Brain pericyte (primary cell): Measurements from ENCODE around the gene ENHO.

Experiments used
- DNase-seq: peaks from one replicate; pipeline ENCODE4 v3.0.0-alpha.2; 2012; ENCODE audit warnings: low read depth, low spot score

Gene ENHO

DNA sequence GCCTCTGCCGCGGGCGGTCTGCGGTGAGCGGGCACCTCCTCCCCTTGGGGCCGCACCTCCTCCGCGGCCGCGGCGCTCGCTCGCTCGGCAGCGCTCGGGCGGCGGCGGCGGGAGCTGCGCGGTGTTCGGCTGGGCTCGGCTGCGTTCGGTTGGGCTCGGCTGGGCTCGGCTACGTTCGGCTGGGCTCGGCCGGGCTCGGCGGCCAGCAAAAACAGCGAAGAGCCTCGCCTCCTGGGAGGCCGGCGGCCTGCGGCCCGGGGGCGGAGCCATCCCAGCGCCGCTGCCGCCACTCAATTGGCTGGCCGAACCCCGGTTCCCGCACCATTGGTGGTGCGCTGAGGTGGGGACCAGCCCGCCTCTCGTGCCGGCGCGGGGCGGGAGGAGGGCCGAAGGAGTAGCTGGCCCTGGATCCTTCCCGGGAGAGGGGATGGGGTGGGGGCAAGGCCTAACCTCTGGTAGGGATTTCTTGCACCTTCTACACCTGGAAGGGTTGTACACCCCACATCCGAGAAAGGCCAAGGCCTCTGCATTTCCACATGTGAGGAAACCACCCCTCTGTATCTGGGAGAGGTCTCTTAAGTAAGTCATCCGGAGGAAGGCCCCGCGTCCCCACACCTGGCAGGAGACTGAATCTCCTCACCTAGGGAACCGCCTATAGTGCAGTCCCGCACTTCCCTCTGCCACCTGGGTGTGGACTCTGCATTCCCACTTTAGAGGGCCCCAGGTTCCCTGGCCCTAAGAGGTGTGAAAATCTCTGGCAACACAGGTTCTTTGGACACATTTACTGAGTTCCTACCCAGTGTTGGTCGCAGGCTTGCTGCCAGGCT lies at the start of gene ENHO:
TSS of gene ENHO (minus strand) at position 20 of the 827 bp plus-strand sequence. CDS start 1,295 bp downstream, outside the sequence.
- DNase-seq, result peak; percentile 41

DNA sequence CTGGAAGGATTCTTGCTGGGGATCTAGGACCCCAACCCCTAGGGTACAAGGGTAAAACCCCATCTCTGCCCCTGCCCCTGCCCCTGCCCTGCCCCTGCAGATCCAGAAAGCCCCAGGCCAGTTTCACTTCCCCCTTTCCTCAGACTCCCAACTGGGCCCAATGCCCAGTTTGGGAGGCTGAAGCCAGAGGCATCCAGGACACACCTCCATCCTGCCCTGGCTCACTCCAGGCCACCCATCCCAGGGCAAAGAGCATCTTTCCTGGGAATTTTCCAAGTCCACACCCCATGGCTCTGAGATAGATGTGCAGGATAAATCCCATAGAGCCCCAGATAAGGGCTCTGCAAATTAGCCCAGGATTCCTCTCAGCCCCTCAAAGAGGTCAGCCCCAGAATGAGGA lies 49.3 kb upstream of the ENHO start:
- DNase-seq, result no peak

- no peak for DNase-seq
These were observed 48.7 kb upstream of the ENHO start for GRCh38 chr9:34571481-34571810.

- no peak for DNase-seq
These were observed 48.2 kb upstream of the ENHO start for GRCh38 chr9:34570809-34571480.

GRCh38 chr9:34570376-34570775 lies 47.6 kb upstream of the ENHO start:
- DNase-seq, result no peak

- DNase-seq, result no peak
These were observed 46.0 kb upstream of the ENHO start for GRCh38 chr9:34568774-34569173.

GRCh38 chr9:34568133-34568532 lies 45.3 kb upstream of the ENHO start:
- DNase-seq, result no peak

DNA sequence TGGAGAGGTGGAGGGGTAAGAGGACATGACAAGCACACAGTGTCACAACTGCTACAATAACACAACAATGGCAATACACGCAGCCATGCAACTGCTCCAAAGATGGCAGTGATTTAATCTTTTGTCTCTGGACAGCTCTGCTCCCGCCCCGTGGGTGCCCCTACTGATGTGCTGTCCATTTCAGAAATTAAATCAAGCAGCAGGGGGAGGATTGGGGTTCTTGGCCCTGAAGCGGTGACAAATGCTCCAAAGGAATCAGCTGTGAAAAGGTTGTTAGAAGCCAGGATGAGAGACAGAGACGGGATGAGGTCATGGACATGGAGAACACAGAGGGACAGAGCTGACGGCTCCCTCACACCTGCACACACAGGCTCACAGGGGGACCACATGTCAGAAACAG lies 44.2 kb upstream of the ENHO start:
- DNase-seq, result no peak

DNA sequence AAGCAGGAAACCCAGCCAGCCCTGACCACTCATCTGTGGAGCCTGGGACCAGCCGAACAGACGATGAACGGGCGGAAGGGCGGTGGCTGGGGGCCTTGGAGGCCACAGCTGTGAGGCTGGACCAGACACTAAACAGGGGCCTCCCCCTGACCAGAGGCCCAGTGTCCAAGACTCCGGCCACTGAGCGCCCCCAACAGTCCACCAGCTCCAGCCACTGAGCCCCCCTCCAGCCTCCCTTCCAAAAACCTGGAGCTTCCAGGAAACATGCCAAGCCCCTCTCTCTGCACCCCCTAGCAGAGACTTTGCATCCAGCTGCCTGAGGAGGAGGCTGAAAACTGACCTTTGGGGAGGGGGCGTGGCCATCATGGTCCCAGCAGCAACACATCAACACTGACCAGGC lies 43.5 kb upstream of the ENHO start:
- DNase-seq, result no peak

DNA sequence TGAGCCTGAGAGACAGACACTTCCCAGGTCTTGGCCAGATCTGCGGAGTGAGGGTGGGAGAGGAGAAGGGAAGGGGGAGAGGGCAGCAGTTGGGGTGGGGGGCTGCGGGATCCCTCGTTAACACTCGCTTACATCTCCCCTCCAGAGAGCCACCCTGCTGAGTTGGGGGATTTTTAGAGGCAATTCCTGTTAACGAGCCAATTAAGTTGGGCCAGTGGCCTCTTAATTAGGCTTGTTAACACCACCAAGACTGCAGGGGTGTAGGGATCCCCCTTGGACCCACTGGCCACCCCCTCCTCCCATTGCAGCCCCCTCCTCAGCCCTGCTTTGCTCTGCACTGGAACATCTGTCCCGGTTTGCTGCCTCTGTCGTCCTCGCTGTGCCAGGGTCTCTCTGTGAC lies 43.1 kb upstream of the ENHO start:
- no peak for DNase-seq

DNA sequence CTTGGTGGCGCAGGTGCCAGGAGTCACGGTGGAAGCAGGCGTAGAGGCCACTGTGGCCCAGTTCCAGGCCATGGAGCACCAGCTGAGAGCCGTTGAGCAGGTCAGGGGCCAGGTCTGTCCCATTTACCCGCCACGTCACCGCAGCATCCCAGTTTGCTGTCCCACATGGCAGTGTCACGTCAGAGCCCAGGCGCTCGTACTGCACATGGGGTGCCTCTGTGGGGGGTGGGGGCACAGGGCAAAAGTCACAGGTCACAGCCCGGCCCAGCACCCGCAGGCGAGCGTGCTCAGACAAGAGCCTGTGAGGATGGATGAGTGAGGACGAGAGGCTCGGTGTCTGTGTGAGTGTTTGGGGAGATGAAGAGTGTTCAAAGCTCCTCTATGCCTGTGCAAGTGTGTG lies 41.8 kb upstream of the ENHO start:
- DNase-seq, result no peak

DNA sequence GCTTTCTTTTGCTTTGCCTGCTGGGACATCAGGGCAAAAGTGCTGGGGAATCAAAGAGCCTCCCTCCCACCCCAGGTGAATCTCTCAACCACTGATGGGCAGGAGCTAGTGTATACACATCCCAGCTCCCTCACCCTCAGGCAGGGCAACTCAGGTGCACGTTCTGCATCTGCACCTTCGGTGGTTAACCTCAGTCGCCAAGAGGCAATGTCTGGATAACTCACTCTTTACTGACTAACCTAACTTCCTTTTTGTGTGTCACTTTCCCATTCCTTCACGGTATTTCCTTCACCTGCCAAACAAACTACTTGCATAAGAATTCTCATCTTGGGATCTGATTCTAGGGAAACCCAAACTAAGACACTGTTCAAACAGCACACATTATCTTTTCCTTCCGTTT lies 40.5 kb upstream of the ENHO start:
- DNase-seq, result no peak

GRCh38 chr9:34562135-34562745 lies 39.5 kb upstream of the ENHO start:
- no peak for DNase-seq

DNA sequence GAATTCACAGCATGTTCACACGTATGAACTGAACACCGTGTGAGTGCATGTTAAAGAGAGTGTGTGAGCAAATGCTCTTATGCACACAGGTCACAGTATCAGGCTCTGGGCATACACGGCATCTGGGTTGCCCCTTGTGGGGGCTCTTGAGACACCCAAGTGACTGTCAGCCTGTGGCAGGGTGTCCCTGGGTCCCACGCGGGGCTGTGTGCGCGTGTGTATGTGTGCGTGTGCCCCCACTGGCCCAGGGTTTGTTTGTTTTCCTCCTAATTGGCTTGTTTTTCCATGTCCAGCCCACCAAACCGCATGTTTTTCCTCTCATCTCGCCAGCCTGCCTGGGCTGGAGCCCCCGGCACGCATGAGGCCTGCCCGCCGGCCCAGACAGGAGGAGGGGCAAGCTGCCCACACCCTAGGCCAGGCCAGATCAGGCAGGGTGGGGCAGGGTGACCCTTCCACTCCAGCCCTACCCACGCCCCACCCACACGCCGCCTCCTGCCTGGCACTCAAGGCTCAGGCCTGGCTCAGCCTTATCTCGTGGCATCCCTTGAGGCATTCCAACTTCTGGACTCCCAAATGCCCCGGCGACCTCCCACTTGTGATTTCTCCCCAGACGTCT lies 37.9 kb upstream of the ENHO start:
- DNase-seq, result no peak

DNA sequence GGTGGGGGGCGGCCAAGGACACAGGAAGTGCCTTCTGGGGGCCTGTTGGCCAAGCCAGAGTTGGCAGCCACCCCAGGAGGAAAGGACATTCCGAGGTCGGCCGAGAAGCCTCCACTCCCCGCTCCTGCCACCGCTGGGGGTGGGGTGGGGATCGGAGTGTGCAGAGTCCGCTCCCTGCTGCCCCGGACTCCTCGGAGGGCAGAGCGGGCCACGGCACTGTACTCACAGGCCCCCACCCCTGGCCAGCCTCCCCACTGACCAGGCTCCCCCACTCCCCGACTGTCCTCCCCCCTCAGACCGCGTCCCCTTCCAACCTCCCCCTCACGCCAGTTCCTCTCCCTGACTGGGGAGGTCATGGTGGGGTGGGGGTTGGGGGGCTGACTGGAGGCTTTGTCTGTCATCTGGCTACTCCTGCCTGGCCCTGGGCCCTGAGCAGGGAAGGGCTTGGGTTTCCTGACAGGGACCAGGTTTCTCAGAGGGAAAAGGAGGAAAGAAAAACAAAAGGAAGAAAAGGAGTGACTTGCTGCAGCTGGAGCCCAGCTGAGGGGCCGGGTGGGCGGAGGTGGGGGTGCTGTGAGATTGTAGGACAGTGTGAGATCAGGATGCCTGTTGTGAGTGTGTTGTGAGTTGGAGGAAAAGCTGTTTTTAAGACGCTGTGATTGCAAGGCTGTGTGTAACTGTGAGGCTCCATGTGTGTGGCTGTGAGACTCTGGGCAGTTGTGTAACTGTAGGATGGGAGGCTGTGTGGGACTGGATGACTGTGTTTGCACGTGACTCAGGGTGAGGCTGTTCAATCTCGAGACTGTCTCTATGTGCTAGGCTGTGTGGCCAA lies 37.0 kb upstream of the ENHO start:
- no peak for DNase-seq

- no peak for DNase-seq
These were observed 36.3 kb upstream of the ENHO start for GRCh38 chr9:34558919-34559623.

- DNase-seq, result no peak
These were observed 35.6 kb upstream of the ENHO start for GRCh38 chr9:34558364-34558763.

GRCh38 chr9:34557426-34558321 lies 34.9 kb upstream of the ENHO start:
- no peak for DNase-seq

DNA sequence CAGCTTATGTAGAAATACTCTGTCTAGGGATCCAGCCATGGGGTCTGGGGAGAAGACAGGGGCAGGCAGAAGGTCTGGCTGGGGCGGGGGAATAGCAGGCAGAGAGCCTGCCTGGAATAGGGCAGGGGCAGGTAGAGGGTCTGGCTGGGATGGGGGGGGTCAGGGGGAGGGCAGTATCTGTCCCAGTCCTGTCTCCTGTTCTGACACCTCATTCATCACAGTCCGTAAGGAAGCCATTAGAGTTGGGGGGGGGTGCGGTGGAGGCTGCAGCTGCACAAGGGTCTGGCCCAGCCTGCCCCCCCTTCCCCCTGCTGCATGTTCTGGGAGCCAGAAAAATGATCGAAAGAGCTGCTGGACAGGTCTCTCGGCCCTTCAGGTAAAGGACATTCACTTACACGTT lies 34.2 kb upstream of the ENHO start:
- DNase-seq, result no peak

DNA sequence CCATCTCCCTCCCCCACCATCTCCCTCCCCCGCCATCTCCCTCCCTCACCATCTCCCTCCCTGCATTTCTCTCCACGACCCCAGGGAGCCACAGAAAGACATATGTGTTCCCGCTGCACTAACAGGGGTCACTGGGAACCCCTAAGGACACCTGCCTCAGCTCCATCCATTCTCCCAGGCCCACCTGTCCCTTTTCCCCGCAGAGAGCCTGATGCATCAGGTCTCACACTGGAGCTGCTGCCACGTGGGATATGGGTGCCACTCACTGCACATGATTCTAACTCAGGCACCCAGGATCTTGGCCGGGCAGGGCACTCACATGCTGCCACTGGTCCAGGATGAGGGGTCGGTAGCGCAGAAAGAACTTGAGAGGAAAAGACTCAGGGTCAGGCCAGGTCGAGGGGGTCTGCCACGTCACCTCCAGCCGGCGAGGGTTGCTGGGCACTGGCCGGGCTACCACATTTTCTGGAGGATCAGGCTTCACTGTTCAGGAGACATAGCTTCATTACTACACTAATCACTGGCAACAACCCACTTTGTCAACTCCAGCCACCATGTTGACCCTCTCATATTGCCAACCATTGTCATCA lies 33.2 kb upstream of the ENHO start:
- DNase-seq, result no peak
